CD4-positive, alpha-beta T cell treated with Interleukin-15 for 1 hour (primary cell): Measurements from ENCODE around the gene MTRF1.

Source experiments
- DNase-seq: peaks from one replicate; pipeline ENCODE4 v3.0.0-alpha.2; 2020

MTRF1 gene

DNA sequence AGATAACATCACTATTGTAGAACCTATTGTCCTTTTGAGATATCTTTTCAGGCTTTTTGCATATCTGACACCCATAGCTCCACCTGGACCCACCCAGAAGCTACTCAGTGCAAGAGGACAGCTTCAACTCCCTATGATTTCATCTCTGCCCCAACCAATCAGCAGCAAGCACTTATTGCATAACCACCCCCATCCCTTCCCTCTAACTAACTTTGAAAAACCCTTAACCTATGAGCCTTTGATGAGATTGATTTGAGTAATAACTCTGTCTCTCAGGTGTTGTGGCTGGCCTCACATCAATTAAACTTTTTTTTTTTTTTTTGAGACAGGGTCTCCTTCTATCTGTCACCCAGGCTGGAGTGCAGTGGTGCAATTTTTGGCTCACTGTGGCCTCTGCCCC lies 13.4 kb upstream of the MTRF1 start:
- no peak for DNase-seq

DNA sequence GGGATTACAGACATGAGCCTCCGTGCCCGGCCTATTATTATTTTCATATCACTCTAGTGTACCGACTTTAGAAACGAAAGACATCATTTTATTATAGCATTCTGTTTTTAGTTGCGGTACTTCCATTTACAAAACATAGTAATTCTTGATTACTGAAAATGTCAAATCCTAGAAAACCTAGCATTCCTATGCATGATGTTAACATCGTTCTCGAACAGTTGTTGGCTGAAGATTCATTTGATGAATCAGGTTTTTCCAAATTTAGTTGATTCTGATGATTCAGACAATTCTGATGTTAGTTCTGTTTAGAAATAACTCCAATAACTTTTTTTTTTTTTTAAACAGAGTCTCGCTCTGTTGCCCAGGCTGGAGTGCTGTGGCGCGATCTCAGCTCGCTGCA lies 11.5 kb upstream of the MTRF1 start:
- DNase-seq: no peak

DNA sequence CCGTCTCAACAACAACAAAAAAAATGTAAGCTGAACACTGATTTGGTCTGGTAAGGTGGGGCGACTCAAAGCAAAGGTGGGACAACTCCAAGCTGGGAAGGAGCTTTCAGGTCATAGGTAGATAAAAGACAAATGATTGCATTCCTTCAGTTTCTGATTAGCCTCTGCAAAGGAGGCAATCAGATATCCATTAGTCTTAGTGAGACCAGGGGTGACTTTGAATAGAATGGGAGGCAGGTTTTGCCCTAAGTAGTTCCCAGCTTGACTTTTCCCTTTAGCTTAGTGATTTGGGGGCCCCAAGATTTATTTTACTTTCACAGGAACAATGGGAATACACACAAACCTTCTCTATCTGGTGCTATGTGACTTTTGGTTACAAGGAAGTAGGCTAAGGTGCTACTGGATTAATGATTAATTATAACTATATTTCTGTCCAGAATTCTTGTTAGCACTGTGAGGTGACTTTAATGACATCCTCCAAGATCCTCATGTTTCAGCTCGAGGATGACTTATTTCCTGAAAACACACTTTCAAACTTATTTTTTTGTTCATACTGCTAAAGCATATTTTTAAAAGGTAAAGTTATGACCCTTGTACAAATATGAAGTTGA lies 10.6 kb upstream of the MTRF1 start:
- no peak for DNase-seq

DNA sequence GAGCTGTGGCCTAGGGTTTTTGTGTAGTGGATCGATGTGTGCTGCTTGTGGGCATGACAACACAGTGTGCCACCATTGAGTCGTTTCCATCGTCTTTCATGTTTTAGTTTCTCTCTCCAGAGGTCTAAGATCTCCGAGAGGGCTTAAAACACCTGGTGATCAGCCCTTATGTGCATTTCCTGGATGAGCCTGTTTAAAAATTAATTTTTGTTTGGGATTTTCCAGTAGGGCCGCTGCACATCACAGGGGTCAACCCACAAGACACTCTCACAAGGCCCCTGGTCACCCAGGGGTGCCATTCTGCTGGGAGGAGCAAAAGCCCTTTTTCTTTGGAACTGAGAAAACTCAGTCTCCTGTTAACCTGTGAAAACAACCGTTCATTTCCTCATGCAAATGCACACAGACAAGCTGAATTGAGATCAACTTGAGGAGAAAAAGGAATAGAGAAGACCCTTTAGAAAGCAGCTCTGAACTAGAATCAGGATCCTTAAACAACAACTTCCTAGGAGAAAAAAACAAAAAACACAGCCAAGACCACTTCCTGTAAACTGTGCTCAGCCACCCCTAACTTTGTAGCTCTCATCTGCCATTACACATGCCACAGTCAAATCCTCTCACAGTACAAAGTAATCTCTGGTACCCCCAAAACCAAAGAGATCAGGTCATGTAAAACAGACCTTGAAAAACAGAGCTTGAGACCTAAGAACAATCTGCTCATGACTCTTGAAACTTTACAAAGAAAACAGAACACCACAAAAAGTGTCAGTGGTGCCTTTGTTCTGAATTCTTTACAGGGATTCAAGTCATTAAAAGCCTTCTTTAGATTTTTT lies 8.3 kb upstream of the MTRF1 start:
- DNase-seq: no peak

DNA sequence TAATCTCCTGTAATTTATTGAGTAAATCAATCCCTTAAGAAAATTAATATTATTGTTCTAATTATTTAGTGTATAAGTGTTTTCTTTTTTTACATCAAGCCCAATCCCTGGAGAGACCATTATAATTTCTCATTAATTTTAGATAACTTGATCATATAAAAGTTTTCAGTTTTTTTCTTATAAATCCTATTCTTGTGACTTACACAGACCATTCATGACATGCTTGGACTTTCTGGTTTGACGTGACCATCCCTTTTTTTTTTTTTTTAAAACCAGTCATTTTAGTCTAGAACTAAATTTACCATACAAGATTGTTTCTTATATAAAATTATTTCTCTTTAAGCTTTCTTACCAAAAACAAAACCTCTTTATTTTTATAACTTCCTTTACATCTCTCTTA lies 5.4 kb upstream of the MTRF1 start:
- DNase-seq: no peak

DNA sequence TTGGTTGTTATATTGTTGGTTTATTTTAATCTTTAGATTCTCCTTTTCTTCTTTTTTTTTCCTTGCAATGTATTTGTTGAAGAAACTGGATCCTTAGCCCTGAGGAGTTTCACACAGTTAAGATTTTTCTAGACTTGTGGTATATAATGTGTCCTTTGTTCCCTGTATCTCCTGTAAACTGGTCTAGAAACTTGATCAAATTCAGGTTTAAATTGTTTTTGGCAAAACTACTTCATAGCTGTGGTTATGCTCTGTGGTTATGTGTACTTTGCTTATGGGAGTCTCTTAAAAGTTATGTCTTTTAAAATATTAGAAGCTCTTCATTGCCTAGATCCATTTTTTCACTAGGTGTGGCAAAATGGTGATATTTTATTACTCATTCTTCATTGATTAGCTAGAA lies 3.7 kb upstream of the MTRF1 start:
- no peak for DNase-seq

DNA sequence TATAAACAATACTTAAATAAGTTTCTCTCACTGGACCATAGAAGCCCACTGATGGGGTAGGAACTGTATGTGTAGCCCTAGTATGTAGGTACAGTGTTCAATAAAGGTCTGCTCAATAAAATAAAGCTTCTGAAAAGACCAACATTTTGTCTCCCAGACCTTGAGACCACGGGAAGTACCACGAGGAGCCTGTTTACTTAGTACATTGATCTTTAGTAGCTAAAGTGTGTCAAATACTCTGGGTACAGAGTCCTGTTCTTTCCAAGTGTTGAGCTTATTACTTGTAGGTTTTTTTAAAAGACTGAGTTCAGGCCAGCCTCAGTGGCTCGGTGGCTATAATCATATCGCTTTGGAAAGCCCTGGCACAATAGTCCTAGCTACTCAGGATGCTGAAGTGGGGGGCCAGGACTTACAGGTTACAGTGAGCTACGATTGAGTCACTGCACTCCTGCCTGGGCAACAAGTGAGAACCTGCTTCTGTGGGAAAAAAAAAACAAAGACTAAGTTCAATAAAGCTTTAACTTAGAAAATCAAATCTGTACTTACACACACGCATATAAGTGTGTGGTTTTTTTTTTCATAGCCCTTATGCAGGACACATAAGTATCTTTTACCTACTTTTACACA lies 3.4 kb downstream of the MTRF1 start:
- DNase-seq: no peak

DNA sequence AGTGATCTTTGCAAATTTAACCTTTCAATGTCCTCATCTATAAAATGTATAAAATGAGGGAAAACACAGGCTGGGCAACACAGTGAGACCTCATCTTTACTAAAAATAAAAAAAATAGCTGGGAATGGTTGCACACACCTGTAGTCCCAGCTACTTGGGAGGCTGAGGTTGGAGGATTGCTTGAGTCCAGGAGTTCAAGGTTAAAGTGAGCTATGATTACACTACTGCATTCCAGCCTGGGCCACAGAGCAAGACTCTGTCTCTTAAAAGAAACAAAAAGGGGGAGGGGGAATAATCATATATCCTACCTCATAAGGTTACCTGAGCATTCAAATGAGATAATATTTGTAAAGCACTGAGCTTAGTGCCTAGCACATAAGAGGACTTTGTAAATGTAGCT lies 5.8 kb downstream of the MTRF1 start:
- no peak for DNase-seq

DNA sequence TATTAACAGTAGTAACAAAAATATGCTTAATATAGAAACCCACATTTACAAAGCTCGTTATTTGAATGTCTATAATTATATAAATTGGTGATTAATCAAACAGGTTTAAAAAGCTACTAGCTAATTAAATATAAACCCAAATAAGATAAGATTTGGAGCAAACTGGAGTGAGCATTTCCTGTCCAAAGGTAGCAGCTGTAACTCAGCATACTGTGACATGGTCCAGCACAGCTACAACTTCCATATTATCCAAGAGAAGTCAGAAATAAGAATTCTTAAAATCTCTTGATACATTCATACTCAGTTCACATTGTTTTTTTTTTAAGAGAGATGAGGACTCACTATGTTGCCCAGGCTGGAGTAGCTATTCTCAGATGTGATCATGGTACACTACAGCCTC lies 8.5 kb downstream of the MTRF1 start:
- no peak for DNase-seq

DNA sequence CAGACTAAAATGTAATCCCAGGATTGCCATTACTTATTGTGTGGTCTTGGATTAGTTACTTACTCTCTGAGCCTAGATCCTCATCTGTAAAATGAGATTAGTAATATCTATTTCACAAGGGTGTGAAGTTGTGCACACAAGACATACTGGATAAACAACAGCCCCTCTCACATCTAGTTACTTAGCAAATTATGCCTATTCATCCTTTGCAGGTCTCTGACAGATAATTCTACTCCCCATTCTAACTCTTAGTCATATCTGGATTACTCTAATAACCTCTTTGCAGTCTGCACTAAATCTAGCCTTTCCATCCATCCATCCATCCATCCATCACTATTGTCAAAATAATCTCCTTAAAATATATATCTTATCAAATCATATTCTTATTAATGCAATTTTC lies 12.4 kb downstream of the MTRF1 start:
- no peak for DNase-seq

DNA sequence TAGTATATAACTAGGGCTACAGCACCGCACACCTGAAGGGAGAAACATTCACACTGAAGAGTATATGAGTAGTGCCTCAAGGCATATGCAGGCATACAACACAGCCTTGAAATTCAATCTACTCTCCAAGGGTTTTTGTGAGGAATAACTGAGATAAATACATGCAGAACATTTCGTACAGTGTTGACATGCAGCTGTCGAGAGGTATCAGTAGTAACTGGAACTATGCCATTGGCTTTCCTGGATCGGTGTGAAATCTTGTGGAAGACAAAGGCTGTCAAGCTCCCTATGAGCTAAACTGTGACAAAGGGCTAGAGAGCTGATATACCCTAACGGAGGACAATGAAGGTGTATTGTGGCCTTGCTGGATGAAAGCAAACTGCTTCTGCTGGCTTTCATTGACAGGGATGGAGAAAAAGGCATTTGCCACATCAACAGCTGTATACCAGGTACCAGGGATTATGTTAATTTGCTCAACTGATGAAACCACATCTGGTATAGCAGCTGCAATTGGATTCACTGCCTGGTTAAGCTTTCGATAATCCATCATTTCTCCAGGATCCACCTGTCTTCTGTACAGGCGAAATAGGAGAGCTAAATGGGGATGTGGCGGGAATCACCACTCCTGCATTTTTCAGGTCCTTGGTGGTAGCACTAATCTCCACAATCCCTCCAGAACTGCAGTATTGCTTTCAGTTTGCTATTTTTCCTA lies 16.3 kb downstream of the MTRF1 start:
- DNase-seq: no peak

DNA sequence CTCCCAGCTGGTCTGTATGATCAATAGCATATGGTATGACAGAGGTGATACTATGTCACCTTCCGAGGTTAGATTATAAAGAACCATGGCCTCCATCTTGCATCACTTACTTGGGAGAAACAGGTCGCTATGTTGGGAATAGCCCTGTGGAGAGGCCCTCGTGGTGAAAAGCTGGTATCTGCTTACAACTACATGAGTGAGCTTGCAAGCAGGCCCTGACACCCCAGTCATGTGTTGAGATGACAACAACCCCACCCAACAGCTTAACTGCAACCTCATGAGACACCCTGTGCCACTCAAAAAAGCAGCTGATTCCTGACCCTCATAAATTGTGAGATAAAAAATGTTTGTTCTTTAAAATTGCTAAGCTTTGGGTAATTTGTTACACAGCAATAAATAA lies 18.8 kb downstream of the MTRF1 start:
- no peak for DNase-seq

DNA sequence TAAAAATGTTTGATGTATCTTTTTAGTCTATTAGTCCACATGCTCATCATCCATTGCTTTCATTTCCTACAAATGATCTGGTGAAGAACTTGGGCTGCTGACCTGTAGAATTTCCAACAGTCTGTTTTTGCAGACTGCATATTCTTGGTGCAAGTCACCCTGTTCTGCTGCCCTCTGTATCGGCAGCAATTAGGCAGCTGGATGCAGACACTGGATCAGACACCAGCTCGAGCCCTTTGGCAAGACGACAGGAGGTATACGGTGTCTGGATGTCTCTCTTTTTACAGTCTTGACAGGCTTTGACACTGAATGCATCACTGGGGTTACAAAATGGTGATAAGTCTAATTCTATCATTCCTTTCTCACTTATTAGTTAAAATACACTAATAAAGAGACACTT lies 21.8 kb downstream of the MTRF1 start:
- no peak for DNase-seq

DNA sequence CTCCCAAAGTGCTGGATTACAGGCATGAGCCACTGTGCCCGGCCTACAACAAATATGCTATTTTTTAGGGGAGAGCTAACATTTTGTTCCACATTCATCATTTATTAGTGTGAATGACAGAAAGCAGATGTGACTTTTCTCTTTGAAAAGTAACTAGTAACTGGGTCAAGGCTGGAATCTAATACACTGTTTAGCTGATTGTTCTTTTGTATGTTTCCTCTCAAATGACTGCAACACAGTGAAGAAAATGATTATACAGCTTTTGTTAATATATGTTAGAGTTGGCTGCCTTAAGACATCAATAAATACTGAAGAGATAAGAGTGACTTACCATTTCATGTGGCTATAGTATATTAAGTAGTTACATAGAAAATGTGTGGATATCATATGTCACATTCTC lies 27.0 kb downstream of the MTRF1 start:
- no peak for DNase-seq

DNA sequence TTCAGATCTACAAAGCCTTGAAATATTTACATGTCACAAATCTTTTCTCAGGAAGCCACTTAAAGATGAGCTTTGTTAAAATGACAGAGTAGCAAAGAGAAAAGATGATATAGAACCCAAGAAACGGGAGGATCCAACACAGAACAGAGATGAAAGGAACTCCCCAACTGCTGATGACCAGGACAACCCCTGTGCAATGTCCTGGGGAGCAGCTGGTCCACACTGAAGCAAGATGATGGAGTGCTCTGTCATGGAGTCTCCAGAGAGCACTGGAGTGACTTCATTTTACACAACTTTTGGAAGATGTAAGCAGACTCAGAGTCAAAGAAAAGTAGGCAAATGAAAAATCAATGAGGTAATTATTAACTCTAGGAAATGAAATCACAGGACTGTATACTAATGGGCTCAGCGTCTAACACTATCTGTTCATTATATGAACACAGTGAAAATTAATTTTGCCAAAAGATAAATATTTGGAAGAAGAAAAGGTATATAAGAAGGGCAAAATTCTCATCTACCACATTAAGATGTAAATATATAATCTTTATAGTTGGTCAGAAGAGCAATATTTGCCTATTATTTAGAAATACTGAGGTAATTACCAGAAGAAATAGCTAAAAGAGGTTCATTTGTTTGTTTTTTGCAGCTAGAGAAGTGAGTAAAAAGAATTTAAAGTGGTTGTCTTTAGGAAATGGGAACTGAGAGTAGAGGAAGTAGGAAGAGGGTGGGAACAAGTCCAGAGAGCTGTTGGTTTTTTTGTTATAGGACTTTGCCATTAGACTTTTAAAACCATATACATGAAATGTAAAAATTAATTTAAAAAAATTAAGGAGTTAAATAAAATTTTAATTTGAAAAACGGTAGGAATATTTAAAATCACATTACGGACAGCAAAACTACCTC lies 30.5 kb downstream of the MTRF1 start:
- DNase-seq: no peak

DNA sequence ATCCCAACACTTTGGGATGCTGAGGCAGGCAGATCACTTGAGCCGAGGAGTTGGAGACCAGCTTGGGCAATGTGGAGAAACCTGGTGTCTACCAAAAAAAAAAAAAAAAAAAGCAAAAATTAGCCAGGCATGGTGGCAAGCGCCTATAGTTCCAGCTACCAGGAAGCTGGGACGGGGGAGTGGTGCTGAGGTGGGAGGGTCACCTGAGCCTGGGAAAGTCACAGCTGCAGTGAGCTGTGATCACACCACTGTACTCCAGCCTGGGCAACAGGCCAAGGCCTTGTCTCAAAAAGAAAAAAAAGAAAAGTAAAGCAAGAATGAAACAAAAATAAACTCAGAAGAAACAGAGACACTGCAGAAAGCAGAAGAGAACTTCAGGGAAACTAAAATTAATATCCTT lies 31.6 kb downstream of the MTRF1 start:
- no peak for DNase-seq

DNA sequence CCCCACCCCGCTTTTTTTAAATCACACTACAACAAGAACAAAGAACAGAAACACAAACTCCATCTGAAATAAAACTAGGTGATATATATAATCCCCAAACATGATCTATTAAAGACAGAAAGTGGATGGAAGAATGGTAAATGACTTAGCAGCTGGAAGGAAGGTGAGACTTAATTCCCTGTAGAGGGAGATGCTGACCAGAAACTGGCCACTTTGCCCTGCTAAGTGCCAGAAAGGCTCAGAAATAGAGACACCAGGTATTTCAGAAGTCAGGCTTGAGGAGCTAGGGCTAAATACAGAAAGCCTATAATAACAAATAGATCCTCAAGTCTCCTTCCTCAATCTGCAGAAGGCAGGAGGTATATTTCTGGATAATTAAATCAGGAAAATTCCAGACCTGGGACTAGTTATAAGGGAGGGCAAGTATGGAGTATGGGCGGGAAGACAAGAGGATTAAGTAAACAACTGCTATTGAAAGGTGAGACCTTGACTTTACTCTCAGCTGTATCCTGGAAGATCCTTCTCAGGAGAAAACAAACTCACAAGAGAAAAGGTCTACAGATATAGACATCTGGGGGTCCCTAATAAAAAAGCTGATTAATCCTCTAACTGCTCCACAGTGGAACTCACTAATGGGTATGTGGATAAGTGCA lies 32.2 kb downstream of the MTRF1 start:
- no peak for DNase-seq

DNA sequence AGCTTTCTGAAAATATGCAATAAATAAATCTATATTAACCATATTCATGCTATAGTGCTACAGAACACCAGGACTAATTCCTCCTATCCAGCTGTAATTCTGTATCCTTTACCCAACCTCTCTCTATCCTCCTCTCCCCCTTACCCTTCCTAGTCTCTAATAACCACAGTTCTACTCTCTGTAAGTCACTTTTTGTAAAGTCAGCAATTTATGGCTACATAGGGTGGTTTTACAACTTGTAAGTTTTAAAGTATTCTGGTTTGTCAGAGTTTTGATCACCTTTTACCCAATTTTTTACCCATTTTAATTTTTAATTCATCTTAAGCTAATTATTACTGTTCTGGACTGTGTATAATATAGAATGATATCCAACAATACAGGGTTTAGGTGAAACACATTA lies 34.0 kb downstream of the MTRF1 start:
- DNase-seq: no peak

DNA sequence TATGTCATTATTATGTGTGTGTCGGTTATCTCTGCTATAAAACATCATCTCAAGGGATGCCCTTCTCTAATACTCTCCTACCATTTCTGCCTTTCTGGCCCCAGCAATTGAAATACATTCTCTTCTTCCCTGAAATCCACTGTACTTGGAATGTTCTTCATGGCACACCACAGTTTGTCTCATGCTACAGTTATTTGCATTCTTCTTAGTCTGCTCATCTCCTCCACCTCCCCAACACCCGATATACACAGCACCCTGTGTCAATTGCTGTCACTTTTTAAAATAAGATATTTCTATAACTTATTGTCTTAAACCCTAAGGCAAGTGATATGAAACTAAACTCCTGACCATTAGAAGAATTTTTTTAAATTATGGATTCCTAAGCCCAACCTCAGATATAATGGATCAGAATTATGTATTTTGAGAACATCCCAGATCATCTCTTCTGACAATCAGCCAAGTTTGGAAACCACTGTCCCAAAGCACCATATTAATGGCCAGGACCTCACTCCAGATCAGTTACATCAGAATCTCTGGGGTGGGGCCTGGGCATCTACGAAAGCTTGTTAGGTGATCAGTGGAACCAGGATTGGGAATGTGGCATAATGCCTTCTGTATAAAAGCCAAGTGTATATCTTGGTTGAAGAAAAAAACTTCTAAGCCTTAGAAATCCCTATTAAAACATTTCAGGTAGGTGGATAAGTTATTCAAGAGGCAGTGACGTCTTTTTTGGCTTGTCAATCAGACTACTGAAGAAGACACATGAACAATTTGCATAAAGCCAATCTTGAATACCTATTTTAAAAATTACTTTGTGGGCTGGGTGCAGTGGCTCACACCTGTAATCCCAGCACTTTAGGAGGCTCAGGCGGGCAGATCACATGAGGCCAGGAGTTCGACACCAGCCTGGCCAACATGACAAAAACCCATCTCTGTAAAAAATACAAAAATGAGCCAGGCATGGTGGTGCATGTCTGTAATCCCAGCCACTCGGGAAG lies 39.0 kb downstream of the MTRF1 start:
- no peak for DNase-seq

DNA sequence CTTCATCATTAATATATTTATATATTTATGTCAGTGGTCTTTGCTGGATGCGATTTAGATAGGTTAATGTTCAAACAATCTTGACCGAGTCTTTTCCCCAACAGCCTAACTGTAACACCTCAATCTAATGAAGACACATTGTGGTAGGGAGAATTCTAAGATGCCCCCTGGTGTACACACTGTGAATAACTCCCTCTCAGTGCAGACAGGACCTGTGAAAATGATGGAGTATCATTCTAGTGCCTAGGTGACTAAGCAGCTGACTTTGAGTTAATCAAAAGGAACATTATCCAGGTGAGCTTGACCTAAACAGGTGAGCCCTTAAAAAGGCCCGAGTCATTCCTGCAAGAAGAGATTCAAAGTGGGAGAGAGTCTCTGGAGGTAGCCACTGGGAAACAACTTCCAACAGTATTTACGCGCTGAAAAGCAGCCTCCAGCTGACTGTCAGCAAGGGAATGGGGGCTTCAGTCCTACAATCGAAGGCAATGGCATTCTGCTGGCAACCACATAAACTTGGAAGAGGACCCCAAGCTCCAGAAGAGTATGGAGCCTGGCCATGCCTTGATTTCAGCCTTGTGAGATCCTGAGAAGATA lies 41.0 kb downstream of the MTRF1 start:
- DNase-seq: peak; percentile 36
